ENCODE data around the gene PROM2. TPM values are rescaled to one million over a fixed set of nuclear protein-coding genes. Genes with fewer than 3 reads are reported as not detected.

PROM2 gene, protein sequence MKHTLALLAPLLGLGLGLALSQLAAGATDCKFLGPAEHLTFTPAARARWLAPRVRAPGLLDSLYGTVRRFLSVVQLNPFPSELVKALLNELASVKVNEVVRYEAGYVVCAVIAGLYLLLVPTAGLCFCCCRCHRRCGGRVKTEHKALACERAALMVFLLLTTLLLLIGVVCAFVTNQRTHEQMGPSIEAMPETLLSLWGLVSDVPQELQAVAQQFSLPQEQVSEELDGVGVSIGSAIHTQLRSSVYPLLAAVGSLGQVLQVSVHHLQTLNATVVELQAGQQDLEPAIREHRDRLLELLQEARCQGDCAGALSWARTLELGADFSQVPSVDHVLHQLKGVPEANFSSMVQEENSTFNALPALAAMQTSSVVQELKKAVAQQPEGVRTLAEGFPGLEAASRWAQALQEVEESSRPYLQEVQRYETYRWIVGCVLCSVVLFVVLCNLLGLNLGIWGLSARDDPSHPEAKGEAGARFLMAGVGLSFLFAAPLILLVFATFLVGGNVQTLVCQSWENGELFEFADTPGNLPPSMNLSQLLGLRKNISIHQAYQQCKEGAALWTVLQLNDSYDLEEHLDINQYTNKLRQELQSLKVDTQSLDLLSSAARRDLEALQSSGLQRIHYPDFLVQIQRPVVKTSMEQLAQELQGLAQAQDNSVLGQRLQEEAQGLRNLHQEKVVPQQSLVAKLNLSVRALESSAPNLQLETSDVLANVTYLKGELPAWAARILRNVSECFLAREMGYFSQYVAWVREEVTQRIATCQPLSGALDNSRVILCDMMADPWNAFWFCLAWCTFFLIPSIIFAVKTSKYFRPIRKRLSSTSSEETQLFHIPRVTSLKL
- 36.2 and 53.7 TPM in 2 replicates for total RNA-seq

GRCh38 chr2:95274291-95275150 is at the start of gene PROM2:
TSS of gene PROM2 (plus strand) at chr2:95274449. CDS start at chr2:95274586, 137 bp downstream.

GRCh38 chr2:95296880-95297487 is 22.7 kb downstream of the PROM2 start, which contains the start of gene KCNIP3:
TSS of gene KCNIP3 (plus strand) at chr2:95297347. CDS start at chr2:95297439, 92 bp downstream.

Other genes with a start within 250 kb of the PROM2 start
- gene MAL, start 248.7 kb upstream of the PROM2 start, total RNA-seq: 6.1 and 8.5 TPM in 2 replicates
- 41.9 and 44.2 TPM in 2 replicates for gene MRPS5, start 152.6 kb upstream of the PROM2 start, total RNA-seq
- 4.8 and 5.2 TPM in 2 replicates for gene ZNF514, start 114.6 kb upstream of the PROM2 start, total RNA-seq
- 2.8 and 5.8 TPM in 2 replicates for gene ZNF2, start 108.6 kb upstream of the PROM2 start, total RNA-seq
- 2.5 and 2.7 TPM in 2 replicates for gene ZNF892, start 66.9 kb upstream of the PROM2 start, total RNA-seq
- gene KCNIP3, start 22.9 kb downstream of the PROM2 start, total RNA-seq: 0.23 and 0.99 TPM in 2 replicates
- 18.8 and 20.9 TPM in 2 replicates for gene FAHD2A, start 128.3 kb downstream of the PROM2 start, total RNA-seq
- gene TRIM43B, start 210.3 kb downstream of the PROM2 start, total RNA-seq: not detected in 2 replicates

Data from airway epithelial cell (primary cell).